SJSA1 (cell line): ENCODE measurements around the gene USP46. TPM values are rescaled to one million over a fixed set of nuclear protein-coding genes. Genes with fewer than 3 reads are reported as not detected.

Experiments used
- DNase-seq, 2 experiments: peaks; one replicate each; pipeline ENCODE4 v3.0.0-alpha.2; 2015 to 2020; ENCODE audit warnings: low spot score in 2 of 2, low read depth in 1 of 2
- H3K27ac ChIP-seq: fragments of 250-450 bp; sonication (Bioruptor Pico); 2 replicates; pipeline ENCODE4 v1.5.1; 2020; ENCODE audit warnings: mild to moderate bottlenecking, moderate library complexity
- H3K27me3 ChIP-seq: fragments of 250-450 bp; sonication (Bioruptor Pico); replicated peaks from 2 replicates; pipeline ENCODE4 v1.5.1; 2020; ENCODE audit warnings: mild to moderate bottlenecking, moderate library complexity
- H3K36me3 ChIP-seq: fragments of 250-450 bp; sonication (Bioruptor Pico); 2 replicates; pipeline ENCODE4 v1.5.1; 2020; ENCODE audit warnings: mild to moderate bottlenecking
- H3K4me1 ChIP-seq: fragments of 250-450 bp; sonication (Bioruptor Pico); replicated peaks from 2 replicates; pipeline ENCODE4 v1.6.1; 2021; ENCODE audit warnings: mild to moderate bottlenecking
- H3K4me3 ChIP-seq: fragments of 250-450 bp; sonication (Bioruptor Pico); 2 replicates; pipeline ENCODE4 v1.5.1; 2020; ENCODE audit warnings: mild to moderate bottlenecking
- H3K9me3 ChIP-seq: fragments of 250-450 bp; sonication (Bioruptor Pico); replicated peaks from 2 replicates; pipeline ENCODE4 v1.5.1; 2020; ENCODE audit warnings: mild to moderate bottlenecking
- total RNA-seq: library from RNA; depleted of rRNA; stranded (reverse); fragments of >200 nt; shearing (Covaris generic); gene quantifications from 2 replicates; pipeline ENCODE4 v1.2.3, GENCODE V29; 2014; rRNA removed

USP46 gene, protein sequence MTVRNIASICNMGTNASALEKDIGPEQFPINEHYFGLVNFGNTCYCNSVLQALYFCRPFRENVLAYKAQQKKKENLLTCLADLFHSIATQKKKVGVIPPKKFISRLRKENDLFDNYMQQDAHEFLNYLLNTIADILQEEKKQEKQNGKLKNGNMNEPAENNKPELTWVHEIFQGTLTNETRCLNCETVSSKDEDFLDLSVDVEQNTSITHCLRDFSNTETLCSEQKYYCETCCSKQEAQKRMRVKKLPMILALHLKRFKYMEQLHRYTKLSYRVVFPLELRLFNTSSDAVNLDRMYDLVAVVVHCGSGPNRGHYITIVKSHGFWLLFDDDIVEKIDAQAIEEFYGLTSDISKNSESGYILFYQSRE
- 20.5 and 21.4 TPM in 2 replicates for total RNA-seq

DNA sequence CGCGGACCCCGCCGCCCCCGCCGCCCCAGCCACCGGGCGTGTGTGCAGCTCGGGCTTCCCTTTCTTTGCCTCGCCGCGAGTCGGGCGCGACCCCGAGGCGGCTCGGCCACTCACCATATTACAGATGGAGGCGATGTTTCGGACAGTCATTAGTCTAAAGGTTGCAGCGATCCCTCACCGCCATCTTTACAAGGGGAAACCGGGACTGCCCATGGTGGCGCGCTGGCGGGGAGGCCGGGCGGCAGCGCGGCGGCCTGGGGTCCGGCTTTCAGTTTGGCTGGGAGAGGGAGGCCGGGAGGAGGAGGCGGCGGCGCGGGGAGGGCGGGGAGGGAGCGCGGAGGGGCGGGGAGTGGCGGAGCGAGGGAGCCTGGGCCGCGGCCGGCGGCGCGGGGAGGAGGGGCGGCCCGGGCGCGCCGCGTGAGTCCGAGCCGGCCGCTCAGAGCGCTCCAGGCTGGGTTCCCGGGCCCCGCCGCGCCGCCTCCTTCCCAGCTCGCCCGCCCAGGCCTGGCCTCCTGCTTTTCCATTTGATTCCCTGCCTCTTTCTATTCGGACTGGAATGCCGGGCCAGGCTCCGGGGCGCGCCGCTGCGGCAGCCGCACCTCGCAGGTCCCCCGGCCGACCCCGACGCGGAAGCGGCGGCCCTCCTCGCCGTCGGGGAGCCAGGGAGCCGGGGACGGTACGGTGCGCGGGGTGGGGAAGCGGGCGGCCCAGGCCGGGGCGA is at the start of gene USP46:
TSS of gene USP46 (minus strand) at position 301 of the 721 bp plus-strand sequence. CDS start at position 150, 151 bp downstream.
- H3K27me3 ChIP-seq, result no peaks in the 10 kb centered on the region
- peak within 1 kb of the TSS; percentile 97 for H3K4me3 ChIP-seq
- H3K27ac ChIP-seq, result peak within 1 kb of the TSS; percentile 81
- H3K9me3 ChIP-seq, result peaks cover 3% of the 10 kb centered on the region; the same call in 1 of the 2 replicates
- peaks cover 25% of the 10 kb centered on the region for H3K36me3 ChIP-seq
- DNase-seq, result peak; percentile 71 to 79
- H3K4me1 ChIP-seq, result peaks cover 17% of the 10 kb centered on the region

DNA sequence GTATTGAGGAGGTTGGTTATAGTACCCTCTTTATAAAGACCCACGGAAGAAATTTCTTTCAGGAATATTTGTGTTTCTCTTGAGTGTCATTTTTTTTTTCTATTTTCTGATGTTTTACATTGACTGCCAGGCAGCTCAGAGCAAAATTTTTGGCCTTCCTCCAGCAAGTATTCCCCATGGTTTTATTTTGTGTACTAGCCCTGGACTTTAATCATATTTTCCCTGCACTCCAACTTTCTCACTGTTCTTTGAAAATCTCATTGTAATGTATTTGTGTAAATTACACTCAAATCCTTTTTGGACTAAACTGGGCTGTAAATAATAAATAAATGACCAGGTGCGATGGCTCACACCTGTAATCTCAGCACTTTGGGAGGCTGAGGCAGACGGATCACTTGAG is 45.6 kb upstream of the USP46 start:
- no peak for DNase-seq
- no peaks in the 10 kb centered on the region for H3K36me3 ChIP-seq
- H3K4me1 ChIP-seq, result no peaks in the 10 kb centered on the region
- H3K27ac ChIP-seq, result no peak overlapping the region
- H3K4me3 ChIP-seq, result no peak overlapping the region
- no peaks in the 10 kb centered on the region for H3K9me3 ChIP-seq
- H3K27me3 ChIP-seq, result no peaks in the 10 kb centered on the region

DNA sequence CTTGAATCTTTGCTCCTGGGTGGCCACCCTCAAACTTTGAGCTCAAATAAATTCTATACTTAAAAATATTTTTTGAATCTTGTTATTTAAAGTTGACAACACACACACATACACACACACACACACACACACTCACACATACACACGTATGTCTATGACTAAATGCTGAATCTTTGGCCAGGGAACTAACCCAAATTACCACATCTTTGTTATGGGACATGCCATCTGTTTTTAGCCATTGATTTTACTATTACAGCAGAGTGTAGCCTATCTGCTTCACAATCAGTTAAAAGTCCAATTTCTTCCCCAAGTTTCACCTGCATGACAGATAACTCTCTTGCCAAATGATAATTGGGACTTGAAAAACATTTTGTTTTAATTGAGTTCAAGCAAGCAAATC is 45.0 kb upstream of the USP46 start:
- H3K9me3 ChIP-seq, result no peaks in the 10 kb centered on the region
- no peaks in the 10 kb centered on the region for H3K36me3 ChIP-seq
- no peak for DNase-seq
- no peaks in the 10 kb centered on the region for H3K4me1 ChIP-seq
- no peak overlapping the region for H3K4me3 ChIP-seq
- H3K27me3 ChIP-seq, result no peaks in the 10 kb centered on the region
- no peak overlapping the region for H3K27ac ChIP-seq

DNA sequence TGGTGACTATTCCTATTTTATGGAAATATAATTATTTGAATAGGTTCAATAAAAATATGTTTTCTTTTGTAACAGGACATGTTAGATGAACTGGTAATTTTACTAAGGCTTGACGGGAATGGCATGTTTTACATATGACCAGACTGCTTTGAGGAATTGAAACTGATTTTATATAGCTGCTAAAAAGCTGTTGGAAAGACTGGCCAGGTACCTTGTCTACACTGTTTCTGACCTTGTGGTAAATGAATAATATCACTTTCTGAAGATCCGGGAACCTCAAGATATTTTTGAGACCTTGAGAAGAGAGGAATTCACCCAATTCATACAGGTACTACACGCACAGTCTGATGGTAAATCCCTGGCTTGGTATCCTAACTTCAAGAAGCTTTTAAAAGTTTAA is 42.1 kb upstream of the USP46 start:
- Histone ChIP-seq H3K4me1 (peaks cover 4% of the 10 kb centered on the region; the same call in 1 of the 2 replicates), H3K27ac (no peak overlapping the region), H3K9me3 (no peaks in the 10 kb centered on the region), H3K36me3 (no peaks in the 10 kb centered on the region), H3K27me3 (no peaks in the 10 kb centered on the region), H3K4me3 (no peak overlapping the region)
- no peak for DNase-seq

DNA sequence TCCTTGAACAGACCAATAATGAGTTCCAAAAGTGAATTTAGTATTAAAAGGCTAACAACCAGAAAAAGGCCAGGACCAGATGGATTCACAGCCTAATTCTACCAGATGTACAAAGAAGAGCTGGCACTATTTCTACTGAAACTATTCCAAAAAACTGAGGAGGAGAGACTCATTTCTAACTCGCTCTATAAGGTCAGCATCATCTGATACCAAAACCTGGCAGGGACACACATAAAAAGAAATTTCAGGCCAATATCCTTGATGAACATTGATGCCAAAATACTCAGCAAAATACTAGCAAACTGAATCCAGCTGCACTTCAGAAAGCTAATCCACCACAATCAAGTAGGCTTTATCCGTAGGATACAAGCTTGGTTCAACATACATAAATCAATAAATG is 35.8 kb upstream of the USP46 start:
- H3K27ac ChIP-seq, result no peak overlapping the region
- H3K9me3 ChIP-seq, result peaks cover 5% of the 10 kb centered on the region; the same call in 1 of the 2 replicates
- H3K4me1 ChIP-seq, result peaks cover 4% of the 10 kb centered on the region; the same call in 1 of the 2 replicates
- no peaks in the 10 kb centered on the region for H3K36me3 ChIP-seq
- no peak overlapping the region for H3K4me3 ChIP-seq
- DNase-seq, result no peak
- H3K27me3 ChIP-seq, result no peaks in the 10 kb centered on the region; the same call in 1 of the 2 replicates

DNA sequence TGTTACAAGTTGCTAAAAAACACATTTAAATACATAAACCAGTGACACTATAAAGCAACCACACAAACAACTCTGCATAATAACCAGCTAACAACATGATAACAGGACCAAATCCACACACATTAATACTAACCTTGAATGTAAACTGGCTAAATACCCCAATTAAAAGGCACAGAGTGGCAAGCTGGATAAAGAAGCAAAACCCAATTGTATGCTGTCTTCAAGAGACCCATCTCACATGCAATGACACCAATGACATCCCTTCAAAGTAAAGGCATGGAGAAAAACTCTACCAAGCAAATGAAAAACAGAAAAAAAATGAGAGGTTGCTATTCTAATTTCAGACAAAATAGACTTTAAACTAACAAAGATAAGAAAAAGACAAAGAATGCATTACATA is 34.4 kb upstream of the USP46 start:
- H3K27ac ChIP-seq, result no peak overlapping the region
- H3K4me3 ChIP-seq, result no peak overlapping the region
- no peaks in the 10 kb centered on the region for H3K36me3 ChIP-seq
- peaks cover 5% of the 10 kb centered on the region; the same call in 1 of the 2 replicates for H3K9me3 ChIP-seq
- H3K27me3 ChIP-seq, result no peaks in the 10 kb centered on the region; the same call in 1 of the 2 replicates
- H3K4me1 ChIP-seq, result peaks cover 4% of the 10 kb centered on the region; the same call in 1 of the 2 replicates
- DNase-seq, result no peak

DNA sequence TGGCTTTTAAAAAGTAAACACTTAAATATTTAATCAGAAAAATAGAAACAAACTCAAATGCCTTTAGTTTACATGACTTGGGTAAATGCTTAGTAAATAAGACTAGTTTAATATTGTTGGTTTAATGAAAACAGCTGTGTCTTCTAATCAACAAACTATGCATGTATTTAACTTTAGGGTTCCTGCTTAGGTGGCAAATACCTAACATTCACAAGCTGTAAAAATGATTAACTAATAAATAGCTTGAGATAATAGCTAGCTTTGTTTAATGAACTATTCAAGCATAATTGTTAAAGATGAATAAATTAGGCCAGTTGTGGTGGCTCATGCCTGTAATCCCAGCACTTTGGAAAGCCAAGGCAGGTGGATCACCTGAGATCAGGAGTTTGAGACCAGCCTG is 30.0 kb upstream of the USP46 start:
- H3K27me3 ChIP-seq, result peaks cover 2% of the 10 kb centered on the region; the same call in 1 of the 2 replicates
- H3K4me1 ChIP-seq, result no peaks in the 10 kb centered on the region
- H3K36me3 ChIP-seq, result no peaks in the 10 kb centered on the region
- H3K4me3 ChIP-seq, result no peak overlapping the region
- no peak overlapping the region for H3K27ac ChIP-seq
- peaks cover 5% of the 10 kb centered on the region; the same call in 1 of the 2 replicates for H3K9me3 ChIP-seq
- DNase-seq, result no peak

DNA sequence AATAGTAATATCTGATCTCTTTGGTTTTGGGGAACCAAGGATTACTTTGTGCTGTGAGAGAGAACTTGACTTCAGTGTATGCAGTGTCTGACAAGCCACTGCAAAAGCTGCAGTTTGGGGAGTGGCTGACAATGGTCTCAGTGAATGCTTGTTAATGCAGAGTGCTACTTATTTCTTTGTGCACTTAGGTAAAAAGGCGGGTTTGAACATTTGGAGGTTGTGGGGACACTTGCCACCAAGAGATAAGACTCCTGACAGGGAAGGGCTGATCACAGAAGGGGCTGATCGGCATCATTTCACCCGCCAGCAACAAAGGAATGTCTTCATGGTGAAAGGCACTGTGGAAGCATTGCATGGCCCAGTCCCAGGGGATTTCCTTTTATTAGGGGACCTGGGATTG is 28.6 kb upstream of the USP46 start:
- Histone ChIP-seq H3K4me3 (no peak overlapping the region), H3K27ac (no peak overlapping the region), H3K9me3 (no peaks in the 10 kb centered on the region), H3K36me3 (no peaks in the 10 kb centered on the region), H3K4me1 (no peaks in the 10 kb centered on the region), H3K27me3 (peaks cover 2% of the 10 kb centered on the region; the same call in 1 of the 2 replicates)
- no peak for DNase-seq

DNA sequence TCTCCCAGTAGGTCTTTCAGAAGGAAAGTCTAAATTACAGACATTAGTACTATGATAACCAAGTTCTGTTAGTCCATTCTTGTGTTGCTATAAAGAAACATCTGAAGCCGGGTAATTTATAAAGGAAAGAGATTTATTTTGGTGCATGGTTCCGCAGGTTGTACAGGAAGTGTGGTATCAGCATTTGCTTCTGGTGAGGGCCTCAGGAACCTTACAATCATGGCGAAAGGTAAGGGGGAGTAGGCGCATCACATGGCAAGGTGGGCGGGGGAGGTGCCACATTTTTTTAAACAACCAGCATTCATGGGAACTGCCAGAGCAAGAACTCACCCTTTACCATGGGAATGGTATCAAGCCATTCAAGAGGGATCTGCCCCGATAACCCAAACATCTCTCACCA is 26.2 kb upstream of the USP46 start:
- Histone ChIP-seq H3K36me3 (no peaks in the 10 kb centered on the region), H3K4me1 (no peaks in the 10 kb centered on the region), H3K27me3 (0 out of 2 replicates have a peak, but pooled peaks cover 2% of the 10 kb centered on the region), H3K9me3 (no peaks in the 10 kb centered on the region), H3K4me3 (no peak overlapping the region), H3K27ac (no peak overlapping the region)
- DNase-seq, result no peak

DNA sequence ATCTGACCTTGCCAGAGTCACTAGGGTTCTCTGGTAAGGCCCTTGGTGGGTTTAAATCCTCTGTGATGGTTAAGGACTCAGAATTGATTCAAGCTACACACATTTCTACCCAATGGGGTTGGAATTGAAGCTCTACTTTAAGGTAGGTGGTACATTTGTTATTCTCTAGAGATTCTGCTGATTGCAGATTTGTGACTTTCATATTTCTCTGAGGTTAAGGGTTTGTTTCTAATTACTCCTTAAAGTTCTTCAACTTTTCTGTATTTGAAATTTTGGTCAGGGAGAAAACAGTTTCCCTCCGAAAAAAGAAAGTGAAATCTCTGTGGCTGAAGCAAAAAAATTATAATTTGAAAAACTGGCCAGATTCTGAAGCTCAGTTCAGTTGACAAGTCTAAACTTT is 25.8 kb upstream of the USP46 start:
- no peaks in the 10 kb centered on the region for H3K4me1 ChIP-seq
- no peak overlapping the region for H3K27ac ChIP-seq

DNA sequence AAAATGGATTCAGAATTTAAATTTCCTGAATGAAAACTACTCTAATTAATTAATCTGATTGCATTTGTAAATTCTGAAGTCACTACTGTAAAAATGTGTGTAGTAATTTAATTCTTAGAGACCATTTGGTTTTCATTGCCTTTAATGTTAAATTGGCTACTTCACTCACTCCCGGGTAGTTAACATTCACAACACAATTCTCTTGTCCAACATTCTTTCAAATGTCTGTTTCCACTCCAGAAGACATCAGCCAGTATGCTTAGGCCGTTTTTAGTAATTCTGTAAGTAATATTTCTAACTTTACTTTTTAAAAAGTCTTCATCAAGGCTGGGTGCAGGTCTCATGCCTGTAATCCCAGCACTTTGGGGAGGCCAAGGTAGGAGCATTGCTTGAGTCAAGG is 21.3 kb upstream of the USP46 start:
- DNase-seq, result no peak
- Histone ChIP-seq H3K4me3 (no peak overlapping the region), H3K27me3 (no peaks in the 10 kb centered on the region), H3K4me1 (no peaks in the 10 kb centered on the region), H3K36me3 (no peaks in the 10 kb centered on the region), H3K27ac (no peak overlapping the region), H3K9me3 (no peaks in the 10 kb centered on the region)

More for the DNA sequence above, 25.8 kb upstream of the USP46 start:
- no peak overlapping the region for H3K4me3 ChIP-seq
- 0 out of 2 replicates have a peak, but pooled peaks cover 2% of the 10 kb centered on the region for H3K27me3 ChIP-seq
- H3K9me3 ChIP-seq, result no peaks in the 10 kb centered on the region
- no peaks in the 10 kb centered on the region for H3K36me3 ChIP-seq
- no peak for DNase-seq

DNA sequence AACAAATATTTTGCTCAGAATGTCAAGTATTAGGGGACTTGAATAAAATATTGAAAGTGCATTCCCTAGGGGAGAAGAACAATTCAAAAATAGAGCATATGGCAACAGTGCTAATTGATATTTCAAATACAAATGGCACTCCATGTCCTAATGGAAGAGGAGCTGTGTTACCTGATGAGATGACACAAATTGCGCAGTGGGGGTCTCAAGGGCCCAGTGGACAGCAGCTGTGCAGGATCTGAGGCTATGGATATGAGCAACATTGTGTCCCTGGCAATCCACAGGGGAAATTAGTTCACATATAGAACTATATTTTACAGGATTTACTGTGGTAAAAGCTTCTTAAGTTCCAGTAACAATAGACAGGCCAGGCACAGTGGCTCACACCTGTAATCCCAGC is 17.4 kb upstream of the USP46 start:
- Histone ChIP-seq H3K27ac (no peak overlapping the region), H3K4me3 (no peak overlapping the region), H3K36me3 (no peaks in the 10 kb centered on the region), H3K27me3 (no peaks in the 10 kb centered on the region), H3K4me1 (no peaks in the 10 kb centered on the region), H3K9me3 (no peaks in the 10 kb centered on the region)
- DNase-seq, result no peak

DNA sequence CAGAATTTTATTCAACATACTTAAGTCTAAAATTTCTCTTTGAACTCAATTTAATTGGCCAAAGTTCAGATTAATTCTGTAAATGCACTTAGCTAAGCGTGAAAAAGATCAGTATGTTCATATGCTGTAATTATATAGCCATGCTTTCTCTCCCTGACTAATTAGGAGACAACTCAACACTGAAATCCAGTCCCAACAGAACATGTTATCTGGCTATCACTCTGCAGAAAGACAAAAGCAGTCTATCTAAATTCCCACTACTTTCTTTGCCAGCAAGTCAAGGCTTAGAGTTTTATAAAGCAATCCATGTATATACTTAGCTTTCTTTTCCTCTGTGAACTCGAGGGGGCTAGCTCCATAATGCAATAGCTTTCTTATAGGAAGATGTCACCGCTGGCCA is 16.0 kb upstream of the USP46 start:
- Histone ChIP-seq H3K9me3 (no peaks in the 10 kb centered on the region), H3K27me3 (no peaks in the 10 kb centered on the region), H3K27ac (no peak overlapping the region), H3K4me1 (no peaks in the 10 kb centered on the region), H3K4me3 (no peak overlapping the region), H3K36me3 (no peaks in the 10 kb centered on the region)
- DNase-seq, result no peak

DNA sequence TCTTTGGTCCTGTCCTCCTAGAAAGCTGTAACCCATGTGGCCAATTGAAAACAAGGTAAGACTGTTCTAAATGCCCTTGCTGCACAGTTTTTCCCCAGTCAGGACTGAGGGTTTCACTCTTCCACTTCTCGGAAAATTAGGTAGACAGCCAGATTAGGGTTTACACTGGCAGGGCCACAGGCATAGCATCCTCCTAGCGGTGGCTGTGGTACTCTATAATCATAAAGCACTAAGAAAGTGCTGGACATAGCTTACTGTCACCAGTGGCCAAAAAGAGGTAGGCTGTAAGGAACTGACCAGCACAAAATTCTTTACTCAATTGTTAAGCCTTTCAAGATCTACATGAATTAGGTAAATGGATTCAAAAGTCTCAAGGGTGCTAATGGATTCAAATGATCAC is 11.6 kb upstream of the USP46 start:
- no peaks in the 10 kb centered on the region for H3K36me3 ChIP-seq
- DNase-seq, result no peak
- H3K9me3 ChIP-seq, result no peaks in the 10 kb centered on the region
- no peaks in the 10 kb centered on the region for H3K4me1 ChIP-seq
- H3K27ac ChIP-seq, result no peak overlapping the region
- H3K27me3 ChIP-seq, result peaks cover 6% of the 10 kb centered on the region; the same call in 1 of the 2 replicates
- H3K4me3 ChIP-seq, result no peak overlapping the region
